ENCODE measurements around the gene AP2B1.

The AP2B1 gene

GRCh38 chr17:35725058-35725457 lies 137.9 kb downstream of the AP2B1 start:
- no peaks in the 10 kb centered on the region for H3K9me3 ChIP-seq (ENCODE audit: control insufficient read depth, low read length)
- no peak overlapping the region for H2AFZ ChIP-seq
- H3K27me3 ChIP-seq (ENCODE audit: control insufficient read depth, insufficient read depth, low read length) = no peaks in the 10 kb centered on the region
- H3K4me2 ChIP-seq (ENCODE audit: low read length) = no peak overlapping the region
- TF ChIP-seq CTCF (IDR thresholded peaks at IDR 0.05) = no peak
- H3K36me3 ChIP-seq (ENCODE audit: control insufficient read depth, insufficient read depth, low read length) = no peaks in the 10 kb centered on the region
- no peak overlapping the region for H3K9ac ChIP-seq
- no peaks in the 10 kb centered on the region for H3K79me2 ChIP-seq
- no peak overlapping the region for H3K27ac ChIP-seq
- H3K4me1 ChIP-seq = peaks cover 32% of the 10 kb centered on the region
- H3K4me3 ChIP-seq (ENCODE audit: low read depth, low read length) = no peak overlapping the region

GRCh38 chr17:35725802-35726126 lies 138.6 kb downstream of the AP2B1 start:
- no peaks in the 10 kb centered on the region for H3K9me3 ChIP-seq (ENCODE audit: control insufficient read depth, low read length)
- peaks cover 33% of the 10 kb centered on the region for H3K4me1 ChIP-seq
- no peak overlapping the region for H3K9ac ChIP-seq
- no peaks in the 10 kb centered on the region for H3K27me3 ChIP-seq (ENCODE audit: control insufficient read depth, insufficient read depth, low read length)
- no peaks in the 10 kb centered on the region for H3K79me2 ChIP-seq
- H3K36me3 ChIP-seq (ENCODE audit: control insufficient read depth, insufficient read depth, low read length) = no peaks in the 10 kb centered on the region
- TF ChIP-seq CTCF (IDR thresholded peaks at IDR 0.05) = no peak
- no peak overlapping the region for H3K4me3 ChIP-seq (ENCODE audit: low read depth, low read length)
- no peak overlapping the region for H3K27ac ChIP-seq
- no peak overlapping the region for H2AFZ ChIP-seq
- no peak overlapping the region for H3K4me2 ChIP-seq (ENCODE audit: low read length)

GRCh38 chr17:35726127-35726952 lies 139.2 kb downstream of the AP2B1 start:
- no peak overlapping the region for H3K4me2 ChIP-seq (ENCODE audit: low read length)
- H3K79me2 ChIP-seq = no peaks in the 10 kb centered on the region
- H3K9me3 ChIP-seq (ENCODE audit: control insufficient read depth, low read length) = no peaks in the 10 kb centered on the region
- no peaks in the 10 kb centered on the region for H3K36me3 ChIP-seq (ENCODE audit: control insufficient read depth, insufficient read depth, low read length)
- TF ChIP-seq CTCF (IDR thresholded peaks at IDR 0.05) = no peak
- H3K4me1 ChIP-seq = peaks cover 38% of the 10 kb centered on the region
- no peaks in the 10 kb centered on the region for H3K27me3 ChIP-seq (ENCODE audit: control insufficient read depth, insufficient read depth, low read length)
- H2AFZ ChIP-seq = no peak overlapping the region
- peak overlapping the region; percentile 10 for H3K27ac ChIP-seq
- no peak overlapping the region for H3K9ac ChIP-seq
- no peak overlapping the region for H3K4me3 ChIP-seq (ENCODE audit: low read depth, low read length)

- H2AFZ ChIP-seq = no peak overlapping the region
- H3K4me3 ChIP-seq (ENCODE audit: low read depth, low read length) = no peak overlapping the region
- peak overlapping the region; percentile 10 for H3K27ac ChIP-seq
- no peaks in the 10 kb centered on the region for H3K9me3 ChIP-seq (ENCODE audit: control insufficient read depth, low read length)
- peaks cover 39% of the 10 kb centered on the region for H3K4me1 ChIP-seq
- TF ChIP-seq CTCF (IDR thresholded peaks at IDR 0.05) = no peak
- no peaks in the 10 kb centered on the region for H3K79me2 ChIP-seq
- H3K4me2 ChIP-seq (ENCODE audit: low read length) = no peak overlapping the region
- no peaks in the 10 kb centered on the region for H3K36me3 ChIP-seq (ENCODE audit: control insufficient read depth, insufficient read depth, low read length)
- no peaks in the 10 kb centered on the region for H3K27me3 ChIP-seq (ENCODE audit: control insufficient read depth, insufficient read depth, low read length)
- no peak overlapping the region for H3K9ac ChIP-seq
Observed at GRCh38 chr17:35726953-35727460, 139.9 kb downstream of the AP2B1 start.

- Histone ChIP-seq H3K27ac (peak overlapping the region; percentile 10), H3K4me1 (peaks cover 42% of the 10 kb centered on the region), H2AFZ (no peak overlapping the region), H3K9ac (no peak overlapping the region), H3K36me3 (ENCODE audit: control insufficient read depth, insufficient read depth, low read length) (no peaks in the 10 kb centered on the region), H3K9me3 (ENCODE audit: control insufficient read depth, low read length) (no peaks in the 10 kb centered on the region), H3K4me2 (ENCODE audit: low read length) (no peak overlapping the region), H3K4me3 (ENCODE audit: low read depth, low read length) (no peak overlapping the region), H3K27me3 (ENCODE audit: control insufficient read depth, insufficient read depth, low read length) (no peaks in the 10 kb centered on the region), H3K79me2 (no peaks in the 10 kb centered on the region)
- no peak for TF ChIP-seq CTCF (IDR thresholded peaks at IDR 0.05)
Observed at GRCh38 chr17:35727635-35728034, 140.5 kb downstream of the AP2B1 start.

All from parathyroid adenoma (tissue), 2 donors.